Camera-type eye (tissue), 1 donor: Measurements from ENCODE around the gene RPS4Y2. TPM values are rescaled to one million over a fixed set of nuclear protein-coding genes. Genes with fewer than 3 reads are reported as not detected.

Experiments used
- total RNA-seq: library from RNA; depleted of rRNA; stranded (reverse); fragments of >200 nt; gene quantifications from one replicate; pipeline ENCODE4 v1.2.3, GENCODE V29; 2014

The RPS4Y2 gene
- not detected for total RNA-seq

GRCh38 chrY:20755808-20756207 is at the start of gene RPS4Y2:
RPS4Y2 (plus strand) TSS chrY:20756108; CDS start chrY:20756164, 56 bp downstream.

Other genes with a start within 250 kb of the RPS4Y2 start
- gene EIF1AY, start 180.3 kb upstream of the RPS4Y2 start, total RNA-seq = not detected